NCI-H446 treated with DMSO at 0.1 percent for 48 hours (cell line): ENCODE results near the gene MED17.

ENCODE experiments used
- DNase-seq: peaks from one replicate; lab custom pipeline; 2025; lab: John Stamatoyannopoulos, UW

The MED17 gene

DNA sequence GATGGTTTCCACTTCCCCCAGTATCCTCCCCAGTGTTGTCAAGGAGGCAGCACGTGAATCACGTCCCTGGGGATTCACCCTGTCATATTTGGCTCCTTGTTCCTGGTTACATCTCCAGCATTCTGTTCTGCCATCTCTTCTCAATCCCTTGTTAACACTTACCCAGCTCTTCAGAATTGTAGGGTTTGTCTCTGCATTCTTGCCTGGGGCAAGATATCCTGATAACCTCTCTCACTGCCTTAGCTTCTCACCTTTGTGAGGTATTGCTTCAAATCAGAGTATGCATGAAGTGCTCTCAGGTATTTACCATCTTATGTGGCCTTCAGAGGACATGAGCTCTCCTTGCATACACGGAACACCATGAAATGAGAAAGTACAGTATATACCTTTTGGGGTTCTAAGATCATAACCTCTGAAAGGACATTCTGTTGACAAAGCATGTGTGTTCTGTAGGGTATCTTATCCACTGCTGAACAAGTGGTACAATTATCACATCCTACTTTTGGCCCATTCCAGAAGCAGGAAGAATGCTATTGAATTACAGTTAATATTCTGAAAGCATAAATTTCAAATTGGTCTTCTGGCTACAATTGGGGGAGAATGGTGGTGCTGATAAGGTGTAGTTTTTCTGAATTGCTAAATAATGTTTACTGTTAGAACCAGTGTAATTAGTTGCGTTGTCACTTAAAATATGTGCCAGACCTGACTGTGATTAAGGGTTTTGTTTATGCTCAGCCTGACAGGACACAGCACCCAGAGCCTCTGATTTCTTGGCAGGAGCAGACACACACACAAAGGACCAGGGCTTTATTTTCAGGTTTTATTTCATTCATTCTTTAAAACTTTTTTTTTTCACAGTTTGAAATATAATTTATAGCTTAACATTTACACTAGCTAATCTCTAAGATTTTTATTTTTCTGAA, 33.6 kb downstream of the MED17 start:
- DNase-seq: no peak

DNA sequence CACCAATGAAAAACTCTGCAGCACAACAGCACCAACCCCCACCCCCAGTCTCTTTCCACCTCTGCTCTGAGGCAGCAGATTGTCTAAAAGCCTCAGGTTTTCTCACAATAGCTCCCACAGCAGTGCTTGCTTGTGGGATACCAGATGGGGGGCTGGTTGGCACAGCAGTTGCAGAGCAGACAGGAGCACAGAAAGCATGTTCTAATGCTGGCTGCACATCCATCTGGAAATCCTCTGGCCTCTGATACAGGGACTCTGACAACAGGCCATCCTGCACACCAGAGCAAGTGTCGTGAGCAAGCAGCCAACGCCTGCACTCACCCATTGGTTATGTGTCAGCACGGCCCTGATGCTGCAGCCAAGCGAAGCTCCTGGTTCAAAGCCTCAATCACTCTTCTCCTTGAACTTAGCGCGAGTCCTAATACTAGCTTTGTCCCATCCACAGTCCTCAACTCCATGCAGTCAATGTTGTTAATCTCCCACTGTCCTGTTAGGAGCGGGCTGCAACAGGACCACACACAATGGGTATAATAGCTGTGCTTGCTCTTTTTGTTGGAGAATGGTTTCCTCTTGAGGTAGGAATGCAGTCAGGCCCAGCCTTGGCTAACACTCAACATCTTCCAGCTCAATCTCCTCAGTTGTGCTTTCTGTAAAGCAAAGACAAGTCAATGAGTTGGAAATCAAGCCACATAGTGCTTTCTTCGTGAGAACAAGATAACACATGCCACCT, 36.0 kb downstream of the MED17 start:
- no peak for DNase-seq

DNA sequence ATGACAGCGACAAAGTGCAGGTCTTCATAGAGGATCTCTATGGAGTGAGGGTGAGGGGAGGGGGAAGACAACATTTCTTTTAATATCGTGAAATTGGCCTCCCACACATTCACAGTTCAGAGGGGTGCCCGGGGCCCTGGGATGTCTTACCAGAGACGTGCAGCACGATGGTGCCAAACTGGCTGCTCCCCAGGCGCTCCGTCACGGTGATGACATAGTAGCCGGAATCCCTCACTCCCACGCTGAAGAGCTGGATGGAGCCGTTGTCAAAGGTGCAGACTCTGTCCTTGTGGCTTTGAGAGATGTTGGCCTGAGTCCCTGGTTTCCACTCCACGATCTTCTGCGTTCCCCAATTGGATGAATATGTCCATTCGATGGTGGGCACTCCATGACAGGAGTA, 36.8 kb downstream of the MED17 start:
- DNase-seq: no peak

DNA sequence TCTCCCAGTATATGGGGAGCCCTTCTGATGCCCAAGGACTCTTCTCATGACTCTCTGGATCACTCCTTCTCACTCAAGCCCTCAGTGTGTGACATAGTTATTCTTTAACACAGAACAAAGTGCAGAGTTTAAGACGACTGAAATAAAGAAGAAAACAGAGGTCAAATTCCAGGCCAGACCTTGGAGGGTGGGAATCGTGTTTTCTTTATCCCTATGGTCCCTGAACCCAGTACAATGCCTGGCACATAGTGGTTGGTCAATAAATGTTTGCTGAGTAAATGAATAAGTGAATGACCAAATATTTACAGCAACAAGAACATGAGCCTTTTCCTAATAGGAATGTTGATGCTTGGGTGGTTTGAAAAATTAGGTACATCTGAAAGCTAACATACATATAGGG, 37.5 kb downstream of the MED17 start:
- no peak for DNase-seq

DNA sequence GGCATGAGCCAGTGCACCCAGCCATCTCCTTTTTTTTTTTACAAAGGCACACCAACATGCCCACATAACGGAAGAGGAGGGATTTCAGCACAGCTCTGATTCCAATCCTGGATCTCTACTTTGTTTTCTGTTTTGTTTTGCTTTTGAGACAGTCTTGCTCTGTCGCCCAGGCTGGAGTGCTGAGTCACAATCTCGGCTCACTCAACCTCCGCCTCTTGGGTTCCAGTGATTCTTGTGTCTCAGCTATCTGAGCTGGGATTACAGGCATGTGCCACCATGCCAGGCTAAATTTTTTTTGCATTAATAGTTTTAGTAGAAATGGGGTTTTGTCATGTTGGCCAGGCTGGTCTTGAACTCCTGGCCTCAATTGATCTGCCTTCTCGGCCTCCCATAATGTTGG, 38.3 kb downstream of the MED17 start:
- DNase-seq: no peak

DNA sequence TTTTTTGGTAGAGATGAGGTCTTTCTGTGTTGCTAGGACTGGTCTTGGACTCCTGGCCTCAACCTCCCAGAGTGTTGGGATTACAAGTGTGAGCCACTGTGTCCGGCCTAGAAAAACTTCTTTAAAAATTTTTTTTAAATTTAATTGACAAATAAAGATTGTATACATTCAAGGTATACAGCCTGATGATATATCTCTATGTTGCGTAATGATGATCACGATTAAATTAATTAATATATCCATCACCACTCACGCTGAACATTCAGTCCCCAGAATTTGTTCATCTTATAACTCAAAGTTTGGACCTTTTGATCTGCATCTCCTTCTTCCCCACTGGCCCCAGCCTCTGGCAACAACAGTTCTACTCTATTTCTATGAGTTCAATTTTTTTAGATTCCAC, 39.1 kb downstream of the MED17 start:
- DNase-seq: no peak

DNA sequence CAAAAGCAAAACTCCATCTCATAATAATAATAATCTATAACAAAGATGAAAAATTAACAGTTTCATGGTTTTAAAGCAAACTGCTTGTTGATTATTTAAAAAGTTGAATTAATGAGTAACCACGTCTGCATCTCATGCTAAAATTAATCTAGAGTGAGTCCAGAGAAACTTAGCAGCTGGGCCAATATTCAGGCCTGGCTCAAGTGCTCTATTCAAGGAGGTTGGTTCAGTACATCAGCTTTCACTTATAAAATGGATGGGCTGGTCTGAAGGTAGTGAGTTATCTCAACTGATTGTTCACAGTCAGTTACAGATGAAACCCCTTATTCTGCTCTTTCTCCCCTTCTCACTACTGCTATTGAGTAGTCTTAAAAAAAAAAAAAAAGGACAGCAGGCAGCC, 43.3 kb downstream of the MED17 start:
- no peak for DNase-seq

DNA sequence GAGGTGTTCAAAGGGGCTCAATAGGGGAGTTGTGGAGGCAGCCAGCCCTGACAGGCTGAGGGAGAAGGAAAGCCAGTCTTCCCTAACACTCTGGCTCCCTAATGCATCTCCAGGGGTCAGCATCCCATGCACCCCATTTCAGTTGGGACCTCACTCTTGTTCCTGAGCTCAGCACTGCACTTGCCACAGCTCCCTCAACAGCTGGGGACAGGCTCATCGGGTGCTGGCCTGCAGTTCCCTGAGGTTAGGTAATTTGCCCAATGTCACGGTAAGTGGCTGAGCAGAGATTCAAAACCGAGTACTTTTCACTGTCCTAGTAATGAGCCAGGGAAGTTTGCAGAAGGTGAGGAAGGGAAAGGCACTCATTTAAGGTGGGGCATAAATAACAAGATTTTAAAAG, 45.5 kb downstream of the MED17 start:
- DNase-seq: no peak

DNA sequence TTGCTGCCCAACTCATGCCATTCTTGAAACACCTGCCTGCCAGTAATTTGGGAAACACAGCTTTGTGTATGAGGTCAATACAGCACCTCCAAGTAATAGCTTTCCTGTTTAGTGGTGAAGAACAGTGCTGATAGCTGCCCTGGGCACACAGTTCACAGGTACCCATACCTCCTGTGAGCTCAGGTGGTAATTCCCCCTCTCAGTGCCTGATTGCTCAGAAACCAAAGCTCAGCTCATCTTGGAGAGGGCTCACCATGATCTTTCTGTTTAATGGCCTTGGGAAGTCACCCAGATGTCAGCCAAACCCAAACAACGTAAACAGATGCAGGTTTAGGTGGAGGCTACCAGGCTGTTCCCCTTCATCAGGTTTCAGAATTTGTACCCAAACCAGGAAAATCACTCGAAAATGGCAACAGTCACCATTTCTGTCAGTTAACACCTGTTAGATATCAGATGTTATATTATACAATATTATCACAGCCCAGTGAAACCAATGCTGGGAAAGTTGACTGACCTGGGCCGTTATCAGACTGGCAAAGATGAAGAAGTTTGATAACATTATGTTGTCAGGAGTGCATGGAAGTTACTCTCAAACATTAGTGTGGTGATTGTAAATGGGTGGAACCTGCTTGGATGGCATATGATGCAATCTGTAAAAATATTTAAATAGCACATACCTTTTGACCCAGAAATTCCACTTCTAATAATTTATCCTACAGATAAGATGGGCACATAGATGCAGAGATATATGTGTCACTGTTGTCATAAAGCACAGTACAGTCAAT, 47.5 kb downstream of the MED17 start:
- no peak for DNase-seq

DNA sequence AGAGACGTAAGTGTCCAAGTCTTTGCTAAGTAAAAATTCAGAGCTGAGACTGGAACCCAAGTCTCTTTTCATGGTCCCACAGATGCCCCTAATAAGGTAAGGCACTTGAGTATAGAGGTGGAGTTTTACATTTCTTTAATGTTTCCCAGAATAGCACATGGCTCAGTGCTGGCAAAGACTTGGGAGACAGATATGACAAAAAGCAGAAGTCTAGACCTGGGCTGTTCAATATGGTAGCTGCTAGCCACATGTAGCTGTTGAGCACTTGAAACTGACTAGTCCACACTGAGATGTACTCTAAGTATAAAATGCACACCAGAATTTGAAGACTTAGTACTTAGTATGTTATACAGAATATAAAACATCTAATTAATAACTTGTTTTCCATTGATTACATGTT, 48.7 kb downstream of the MED17 start:
- DNase-seq: no peak

DNA sequence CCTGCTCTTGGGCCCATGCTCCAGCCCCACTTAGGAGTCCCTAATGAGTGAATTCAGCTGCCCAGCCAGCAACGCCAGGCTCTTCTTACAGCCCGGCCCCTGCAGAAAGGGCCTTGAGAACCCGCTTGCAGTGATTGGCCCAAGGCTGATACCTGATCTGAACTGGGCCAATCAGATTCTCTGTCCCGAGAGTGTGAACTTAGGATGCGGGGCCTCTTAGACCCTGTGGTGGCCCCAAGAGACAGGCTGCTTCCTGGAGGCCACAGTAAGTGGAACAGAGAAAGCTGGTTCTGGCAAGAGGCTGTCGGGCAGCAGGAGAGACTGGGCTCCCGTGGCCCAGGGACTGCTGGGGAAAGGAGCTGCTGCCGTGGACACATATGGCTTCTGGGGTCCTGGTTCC, 54.9 kb downstream of the MED17 start:
- DNase-seq: no peak

DNA sequence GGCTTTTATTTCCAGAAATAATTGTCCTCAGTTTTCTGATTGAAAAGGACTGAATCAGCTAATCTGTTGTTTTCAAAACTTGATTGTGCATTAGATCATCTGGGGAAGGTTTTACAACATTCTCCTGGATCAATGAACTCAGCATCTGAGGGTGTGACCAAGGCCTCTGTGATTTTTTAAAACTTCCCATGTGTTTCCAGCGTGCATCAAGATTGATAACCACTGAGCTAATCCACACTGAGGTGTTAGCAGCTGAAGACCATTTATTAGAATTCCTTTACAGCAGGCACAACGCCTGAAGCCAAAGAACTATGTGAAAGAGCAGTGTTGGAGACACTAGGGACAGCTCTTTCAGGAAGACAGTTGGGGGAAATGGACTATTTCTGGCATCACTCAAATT, 56.1 kb downstream of the MED17 start:
- DNase-seq: no peak

DNA sequence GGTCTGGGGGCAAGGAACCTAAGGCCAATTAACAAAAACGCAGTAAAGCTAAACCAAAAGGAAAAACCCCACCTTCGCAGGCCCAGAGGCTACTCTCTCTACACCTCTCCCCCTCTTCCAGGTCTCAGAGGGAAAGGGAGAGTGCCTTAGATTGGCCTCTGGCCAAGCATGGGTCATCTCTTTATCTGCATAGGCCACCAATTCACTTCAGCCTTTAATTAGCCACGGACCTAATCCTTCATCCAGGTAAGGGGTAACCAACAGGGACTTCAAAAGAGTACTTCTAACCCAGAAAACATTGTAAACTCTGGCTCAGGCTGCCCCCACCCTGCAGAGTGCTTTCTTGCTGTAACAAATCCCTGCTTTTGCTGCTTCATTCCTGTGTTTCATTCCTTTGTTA, 56.9 kb downstream of the MED17 start:
- DNase-seq: no peak

DNA sequence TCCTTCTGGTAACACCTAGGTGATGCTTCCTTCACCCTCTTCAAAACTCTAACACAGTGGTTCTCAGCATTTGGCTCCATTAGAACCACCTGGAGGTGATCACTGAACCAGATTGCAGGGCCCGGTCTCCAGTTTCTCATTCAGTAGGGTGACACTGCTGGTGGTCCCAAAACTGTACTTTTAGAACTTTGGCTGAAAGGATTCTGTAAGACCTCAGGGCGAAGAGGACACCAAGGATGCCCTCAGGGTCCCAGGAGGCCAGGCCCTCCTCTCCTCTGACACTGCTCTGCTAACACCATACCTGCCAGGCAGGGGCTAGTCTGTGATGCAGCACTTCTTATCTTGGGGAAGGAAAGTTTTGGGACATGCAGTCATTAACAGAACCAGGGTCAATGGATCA, 57.4 kb downstream of the MED17 start:
- DNase-seq: no peak

DNA sequence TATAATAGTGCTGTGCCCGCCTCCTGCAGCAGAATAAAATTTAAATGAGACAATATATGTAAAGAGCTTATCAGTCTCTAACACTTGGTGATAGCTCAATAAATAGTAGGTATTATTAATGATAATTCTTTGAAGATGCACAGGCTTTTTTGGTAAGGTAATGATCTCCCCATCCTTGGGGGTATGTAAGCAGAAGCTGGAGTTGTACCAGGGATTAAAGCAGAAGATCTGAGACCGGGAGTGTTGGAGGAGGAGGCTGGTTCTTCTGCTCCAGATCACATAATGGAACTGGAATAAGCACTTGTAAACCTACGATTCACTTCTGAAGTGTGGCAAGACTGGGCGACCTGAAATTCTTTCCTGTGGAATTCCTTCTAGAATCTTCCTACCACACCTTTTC, 58.0 kb downstream of the MED17 start:
- no peak for DNase-seq

DNA sequence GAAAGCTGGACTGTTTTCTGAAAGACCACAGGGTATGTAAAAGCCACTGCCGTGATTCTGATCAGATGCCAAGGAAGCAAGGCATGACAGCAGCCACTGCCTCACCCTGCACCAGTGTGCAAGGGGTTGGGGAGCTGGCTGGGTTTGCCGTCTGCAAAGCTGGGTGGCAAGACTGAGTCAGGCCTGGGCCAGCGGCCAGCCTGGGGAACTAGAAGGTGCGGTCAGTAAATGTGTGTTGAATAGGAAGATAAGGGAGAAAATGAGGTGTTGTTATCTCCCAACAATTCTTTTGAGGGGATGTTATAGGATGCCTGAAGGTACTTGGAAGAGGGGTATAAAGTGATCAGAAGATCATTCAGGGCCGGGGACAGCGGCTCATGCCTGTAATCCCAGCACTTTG, 58.4 kb downstream of the MED17 start:
- no peak for DNase-seq

DNA sequence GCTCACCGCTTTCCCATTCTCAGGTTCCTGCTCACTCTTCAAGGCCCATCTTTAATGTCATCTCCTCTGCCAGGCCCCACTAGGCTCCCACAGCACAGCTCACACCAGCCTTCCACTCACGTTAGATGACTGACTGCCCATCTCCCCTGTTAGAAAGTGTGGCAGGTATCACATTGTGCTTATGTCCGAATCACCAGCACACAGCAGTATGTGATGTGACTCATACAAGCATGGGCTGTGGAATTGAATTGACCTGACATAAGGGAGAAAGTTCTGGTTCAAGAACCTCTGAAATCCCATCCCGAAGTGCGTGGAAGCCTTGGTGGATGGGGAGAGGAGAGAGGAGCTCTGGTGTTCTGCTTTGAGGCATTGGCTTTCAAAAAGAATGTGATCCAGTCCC, 59.8 kb downstream of the MED17 start:
- no peak for DNase-seq

DNA sequence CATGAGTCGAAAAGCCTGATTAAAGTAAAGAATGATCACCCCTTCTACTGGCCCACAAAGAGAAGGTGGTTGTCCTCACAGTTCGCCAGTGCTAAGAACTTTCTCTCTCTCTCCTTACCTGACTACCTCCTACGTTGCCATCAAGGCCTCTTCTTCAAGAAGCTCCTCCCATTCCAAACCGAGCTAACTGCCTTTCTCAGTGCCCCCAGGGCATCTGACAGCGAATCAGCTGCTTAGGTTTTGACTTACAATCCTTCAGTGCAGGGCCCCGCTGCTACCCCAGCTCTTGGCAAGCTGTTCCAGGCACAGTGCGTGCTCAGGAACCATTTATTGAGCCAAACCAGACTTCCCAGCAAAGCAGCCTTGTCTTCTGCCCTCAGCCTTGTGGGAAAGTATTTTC, 60.5 kb downstream of the MED17 start:
- no peak for DNase-seq

DNA sequence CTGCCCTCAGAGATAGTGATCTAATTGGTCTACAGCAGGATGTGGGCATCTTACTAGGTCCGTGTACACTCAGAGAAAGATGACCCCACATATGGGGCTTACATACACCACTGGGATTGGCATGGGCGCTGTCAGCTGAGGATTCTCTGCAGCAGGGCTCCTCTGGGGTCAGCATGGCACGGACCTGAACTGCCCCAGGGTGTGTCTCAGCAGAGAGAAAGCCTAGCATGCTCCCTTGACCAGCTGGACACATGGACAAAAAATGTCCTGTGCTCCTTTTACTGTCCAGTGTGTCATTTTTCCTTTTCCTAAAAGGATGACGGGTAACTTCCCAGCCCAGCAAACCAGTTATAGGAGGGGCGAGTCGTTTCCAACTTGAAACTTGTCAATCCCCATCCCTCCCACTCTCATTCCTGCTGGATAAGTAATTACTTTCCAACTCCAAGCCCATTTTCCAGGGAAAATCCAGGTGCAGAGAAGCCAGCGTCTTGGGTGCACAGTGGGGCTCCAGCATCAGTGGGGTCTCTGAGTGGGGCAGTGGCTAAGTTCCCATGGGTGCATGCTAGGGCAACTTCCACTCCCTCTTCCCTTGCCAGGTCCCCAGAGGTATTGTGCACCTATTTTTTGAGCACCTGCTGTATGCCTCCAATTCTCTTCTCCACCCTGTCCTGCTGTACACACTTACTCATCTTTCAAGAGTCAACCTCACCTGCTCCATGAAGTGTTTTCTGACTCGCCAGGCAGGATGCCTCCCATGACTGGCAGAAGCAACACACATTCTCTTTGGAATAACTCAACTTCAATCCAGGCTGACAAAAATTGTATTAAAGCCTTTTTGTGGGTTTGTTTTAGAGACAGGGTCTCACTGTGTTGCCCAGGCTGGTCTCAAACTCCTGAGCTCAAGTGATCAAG, 61.4 kb downstream of the MED17 start:
- no peak for DNase-seq

DNA sequence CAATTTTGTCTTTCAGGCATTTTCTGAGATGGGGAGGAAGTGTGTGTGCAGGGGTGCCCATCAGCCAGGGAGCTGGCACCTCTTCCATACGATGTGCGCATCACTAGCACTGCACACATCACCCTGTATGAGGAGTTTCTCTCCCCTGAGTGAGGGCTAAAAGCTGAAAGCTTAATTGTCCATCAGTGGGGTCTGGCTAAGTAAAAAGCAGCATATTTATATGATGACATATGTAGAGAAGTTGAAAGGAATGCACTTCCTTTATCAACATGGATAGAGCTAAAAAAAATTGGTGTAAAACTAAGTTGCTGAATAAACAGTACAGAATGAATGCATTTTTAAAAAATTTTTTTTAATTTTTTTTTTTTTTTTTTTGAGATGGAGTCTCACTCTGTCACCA, 62.3 kb downstream of the MED17 start:
- no peak for DNase-seq

DNA sequence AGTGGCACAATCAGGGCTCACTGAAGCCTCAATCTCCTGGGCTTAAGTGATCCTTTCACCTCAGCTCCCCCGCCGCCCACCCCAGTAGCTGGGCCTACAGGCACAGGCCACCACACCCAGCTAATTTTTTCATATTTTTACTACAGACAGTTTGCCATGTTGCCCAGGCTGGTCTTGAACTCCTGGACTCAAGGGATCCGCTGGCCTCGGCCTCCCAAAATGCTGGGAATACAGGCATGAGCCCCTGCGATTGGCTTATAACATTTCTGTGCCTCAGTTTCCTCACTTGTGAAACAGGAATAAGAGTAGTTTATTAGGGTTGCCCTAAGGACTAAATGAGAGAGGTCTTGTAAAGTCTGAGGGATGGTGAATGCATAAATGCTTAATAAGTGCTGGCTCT, 65.1 kb downstream of the MED17 start:
- no peak for DNase-seq
